Raji (cell line): ENCODE results near the gene BPIFB6.

Experiments
- POLR2A ChIP-seq: IDR thresholded peaks from 2 replicates; pipeline ENCODE4 v1.6.1; 2011; ENCODE audit warnings: low read depth, low read length, control low read depth; ENCODE audit not compliant: insufficient read depth

The BPIFB6 gene

DNA sequence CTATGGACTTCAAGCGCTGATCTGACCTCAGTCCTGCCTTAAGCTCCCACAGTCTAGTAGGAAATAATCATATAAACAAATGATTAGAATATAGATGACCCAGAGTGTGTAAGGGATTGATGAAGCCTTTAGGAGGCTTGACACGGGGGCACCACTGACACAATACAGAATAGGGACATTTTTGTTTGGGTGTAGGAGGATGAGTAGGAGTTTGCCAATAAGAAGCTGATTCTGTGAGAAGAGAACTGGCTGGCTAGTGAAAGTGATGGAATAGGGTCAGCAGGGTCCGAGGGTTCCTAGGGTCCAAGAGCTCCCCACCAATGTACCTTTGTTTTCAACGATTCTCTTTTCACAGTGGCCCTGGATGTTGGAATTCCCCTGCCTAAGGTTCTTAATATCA lies 40.9 kb downstream of the BPIFB6 start:
- TF ChIP-seq POLR2A, result no peak

- no peak for TF ChIP-seq POLR2A
Observed at GRCh38 chr20:33072813-33073212, 41.4 kb downstream of the BPIFB6 start.

- TF ChIP-seq POLR2A, result no peak
Observed at GRCh38 chr20:33074675-33075074, 43.2 kb downstream of the BPIFB6 start.

- TF ChIP-seq POLR2A, result no peak
Observed at GRCh38 chr20:33075281-33075680, 43.8 kb downstream of the BPIFB6 start.

GRCh38 chr20:33076662-33077372 lies 45.4 kb downstream of the BPIFB6 start:
- TF ChIP-seq POLR2A, result no peak

DNA sequence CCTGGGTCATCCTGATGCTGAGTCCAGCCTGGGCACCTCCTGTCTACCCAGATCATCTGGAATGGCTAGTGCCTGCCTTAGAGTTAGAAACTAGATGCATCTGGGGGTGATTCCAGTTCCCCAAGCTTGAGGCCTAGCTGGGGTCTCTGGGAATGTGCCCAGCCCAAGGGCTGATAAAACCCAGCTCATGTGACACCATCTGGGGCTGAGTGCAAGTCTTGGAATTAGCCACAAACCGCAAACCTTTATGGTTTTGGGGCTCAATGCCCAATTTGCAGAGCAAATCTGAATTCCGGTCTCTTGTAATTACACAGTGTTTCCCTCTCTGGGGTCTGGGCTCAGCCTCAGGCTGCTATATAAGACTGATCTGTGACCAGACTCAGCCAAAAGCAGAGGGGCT lies 47.8 kb downstream of the BPIFB6 start, which contains the start of gene BPIFB4:
Gene BPIFB4, plus strand, starts transcription at position 385 of the 400 bp plus-strand sequence. CDS start 1,884 bp downstream, outside the sequence.
- TF ChIP-seq POLR2A, result no peak

DNA sequence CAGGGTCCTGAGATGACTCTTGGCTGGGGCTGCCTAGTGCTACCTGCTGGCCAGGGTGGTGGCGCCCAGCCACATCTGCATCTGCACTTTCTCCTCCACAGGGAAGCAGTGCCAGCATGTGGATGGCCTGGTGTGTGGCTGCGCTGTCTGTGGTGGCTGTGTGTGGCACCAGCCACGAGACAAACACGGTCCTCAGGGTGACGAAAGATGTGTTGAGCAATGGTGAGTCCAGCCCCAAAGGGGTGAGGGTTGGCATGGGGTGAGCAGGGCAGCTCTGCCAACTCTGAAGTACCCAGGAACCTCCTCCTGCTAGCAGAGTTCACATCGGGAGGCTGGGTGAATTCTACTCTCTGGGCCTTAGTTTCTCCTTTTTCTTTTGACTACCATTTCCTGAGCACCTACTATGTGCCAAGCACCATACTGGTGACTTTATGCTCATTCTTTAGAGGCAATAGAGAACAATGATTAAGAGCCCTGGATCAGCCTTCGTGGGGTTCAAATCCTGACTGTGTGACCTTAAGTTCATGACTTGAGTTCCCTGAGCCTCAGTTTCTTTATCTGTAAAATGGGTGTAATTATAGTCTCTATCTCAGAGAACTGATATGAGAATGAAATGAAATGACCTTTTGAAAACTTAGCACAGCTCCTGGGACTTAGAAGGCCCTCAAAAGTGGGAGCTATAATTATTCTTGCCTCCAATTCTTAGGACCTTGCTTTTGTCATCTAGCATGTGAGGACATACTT lies 50.1 kb downstream of the BPIFB6 start:
- no peak for TF ChIP-seq POLR2A

DNA sequence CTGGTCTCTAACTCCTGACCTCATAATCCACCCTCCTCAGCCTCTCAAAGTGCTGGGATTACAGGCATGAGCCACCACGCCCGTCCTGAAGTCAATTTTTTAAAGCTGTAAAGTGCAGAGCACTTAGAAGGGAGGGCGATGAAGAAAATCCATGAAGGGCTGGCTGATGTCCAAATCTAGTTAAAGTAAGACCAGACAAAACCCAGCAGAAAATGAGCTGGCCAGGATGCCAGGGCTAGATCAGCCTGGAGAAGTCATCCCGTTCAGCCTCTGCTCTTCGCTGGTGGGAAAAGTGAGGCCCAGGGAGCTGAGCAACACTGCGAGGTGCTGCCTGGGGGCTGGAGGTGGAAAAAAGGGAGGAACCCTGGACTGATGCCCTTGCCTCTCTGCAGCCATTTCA lies 51.1 kb downstream of the BPIFB6 start:
- TF ChIP-seq POLR2A, result no peak

GRCh38 chr20:33083544-33084340 lies 52.3 kb downstream of the BPIFB6 start:
- TF ChIP-seq POLR2A, result no peak

GRCh38 chr20:33084722-33085121 lies 53.3 kb downstream of the BPIFB6 start:
- no peak for TF ChIP-seq POLR2A

GRCh38 chr20:33086052-33086722 lies 54.7 kb downstream of the BPIFB6 start:
- no peak for TF ChIP-seq POLR2A

DNA sequence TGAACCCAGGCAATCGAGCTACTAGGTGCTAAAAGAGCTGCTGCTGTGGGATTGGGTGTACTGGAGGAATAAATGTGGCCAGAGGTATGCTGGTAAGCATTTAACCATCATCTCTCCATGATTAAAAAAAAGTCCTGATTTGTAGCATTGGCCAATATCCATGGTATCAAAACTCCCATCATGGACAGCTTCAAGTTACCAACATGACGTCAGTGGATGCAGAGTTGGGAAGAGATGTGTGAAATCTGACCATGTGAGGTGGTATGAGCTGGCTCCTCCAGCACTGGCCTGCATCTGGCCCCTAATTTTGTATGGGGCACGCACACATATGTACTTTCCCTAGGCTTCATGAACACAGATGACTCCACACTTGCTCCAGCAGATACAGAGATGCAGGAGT lies 59.7 kb downstream of the BPIFB6 start:
- TF ChIP-seq POLR2A, result no peak

- no peak for TF ChIP-seq POLR2A
Observed at GRCh38 chr20:33091693-33092092, 60.2 kb downstream of the BPIFB6 start.

GRCh38 chr20:33092361-33092760 lies 60.9 kb downstream of the BPIFB6 start:
- TF ChIP-seq POLR2A, result no peak

GRCh38 chr20:33093074-33093473 lies 61.6 kb downstream of the BPIFB6 start:
- TF ChIP-seq POLR2A, result no peak
